Loucy (cell line): ENCODE results near the gene AJAP1.

Experiments
- H2AFZ ChIP-seq: fragments of 200-600 bp; sonication (generic); 2 replicates; pipeline ENCODE4 v1.6.0; 2016; ENCODE audit warnings: antibody characterized with exemption, mild to moderate bottlenecking, low read length, moderate library complexity
- H3F3A ChIP-seq: fragments of 200-600 bp; 2 replicates; pipeline ENCODE4 v1.6.0; 2016; ENCODE audit warnings: antibody characterized with exemption, low read depth, mild to moderate bottlenecking
- H3K27me3 ChIP-seq: fragments of 200-600 bp; sonication (generic); 2 replicates; pipeline ENCODE4 v1.6.1; 2014; ENCODE audit warnings: low read length, mild to moderate bottlenecking; ENCODE audit not compliant: insufficient read depth, poor library complexity, severe bottlenecking
- H3K36me3 ChIP-seq: fragments of 200-600 bp; sonication (generic); 2 replicates; pipeline ENCODE4 v1.6.1; 2016; ENCODE audit warnings: low read length; ENCODE audit not compliant: insufficient read depth
- H3K4me1 ChIP-seq: fragments of 200-600 bp; sonication (generic); 2 replicates; pipeline ENCODE4 v1.5.1; 2014; ENCODE audit warnings: low read length, mild to moderate bottlenecking; ENCODE audit not compliant: insufficient read depth, poor library complexity, severe bottlenecking
- H3K4me2 ChIP-seq: fragments of 200-600 bp; sonication (generic); 2 replicates; pipeline ENCODE4 v1.6.0; 2014; ENCODE audit warnings: antibody characterized with exemption, low read length, low read depth, mild to moderate bottlenecking; ENCODE audit not compliant: poor library complexity, severe bottlenecking
- H3K4me3 ChIP-seq: fragments of 200-600 bp; sonication (generic); 2 replicates; pipeline ENCODE4 v1.5.1; 2014; ENCODE audit warnings: low read length, mild to moderate bottlenecking, mixed read lengths; ENCODE audit not compliant: poor library complexity, severe bottlenecking
- H3K79me2 ChIP-seq: fragments of 200-600 bp; sonication (generic); 2 replicates; pipeline ENCODE4 v1.6.1; 2014; ENCODE audit warnings: low read length; ENCODE audit not compliant: insufficient read depth
- H3K9ac ChIP-seq: fragments of 200-600 bp; sonication (generic); 2 replicates; pipeline ENCODE4 v1.6.0; 2014; ENCODE audit warnings: mild to moderate bottlenecking, low read depth, low read length, moderate library complexity; ENCODE audit not compliant: poor library complexity, severe bottlenecking
- H3K9me2 ChIP-seq: fragments of 200-600 bp; sonication (generic); replicated peaks from 2 replicates; pipeline ENCODE4 v1.6.1; 2016; ENCODE audit warnings: low read depth, low read length, mixed read lengths
- H3K9me3 ChIP-seq: fragments of 200-600 bp; sonication (generic); 2 replicates; pipeline ENCODE4 v1.6.1; 2014; ENCODE audit warnings: mild to moderate bottlenecking, antibody characterized with exemption, low read length, low read depth; ENCODE audit not compliant: insufficient read depth
- H4K20me1 ChIP-seq: fragments of 200-600 bp; sonication (generic); 2 replicates; pipeline ENCODE4 v1.6.0; 2014; ENCODE audit warnings: antibody characterized with exemption, low read length, mild to moderate bottlenecking; ENCODE audit not compliant: insufficient read depth, poor library complexity, severe bottlenecking
- EZH2phosphoT487 ChIP-seq: fragments of 200-600 bp; IDR thresholded peaks from 2 replicates; pipeline ENCODE4 v1.6.1; 2018; ENCODE audit warnings: antibody characterized with exemption, mild to moderate bottlenecking, moderate library complexity, borderline replicate concordance
- TF ChIP-seq, protein P1 (sequence below): fragments of 200-600 bp; sonication (generic); conservative IDR thresholded peaks from 2 replicates; pipeline ENCODE4 v1.5.1; 2014; ENCODE audit warnings: mild to moderate bottlenecking, antibody characterized with exemption, low read length

The AJAP1 gene

GRCh38 chr1:4621646-4622045, 32.8 kb upstream of the AJAP1 start:
- TF ChIP-seq EZH2phosphoT487: no peak
- TF ChIP-seq, protein P1, sequence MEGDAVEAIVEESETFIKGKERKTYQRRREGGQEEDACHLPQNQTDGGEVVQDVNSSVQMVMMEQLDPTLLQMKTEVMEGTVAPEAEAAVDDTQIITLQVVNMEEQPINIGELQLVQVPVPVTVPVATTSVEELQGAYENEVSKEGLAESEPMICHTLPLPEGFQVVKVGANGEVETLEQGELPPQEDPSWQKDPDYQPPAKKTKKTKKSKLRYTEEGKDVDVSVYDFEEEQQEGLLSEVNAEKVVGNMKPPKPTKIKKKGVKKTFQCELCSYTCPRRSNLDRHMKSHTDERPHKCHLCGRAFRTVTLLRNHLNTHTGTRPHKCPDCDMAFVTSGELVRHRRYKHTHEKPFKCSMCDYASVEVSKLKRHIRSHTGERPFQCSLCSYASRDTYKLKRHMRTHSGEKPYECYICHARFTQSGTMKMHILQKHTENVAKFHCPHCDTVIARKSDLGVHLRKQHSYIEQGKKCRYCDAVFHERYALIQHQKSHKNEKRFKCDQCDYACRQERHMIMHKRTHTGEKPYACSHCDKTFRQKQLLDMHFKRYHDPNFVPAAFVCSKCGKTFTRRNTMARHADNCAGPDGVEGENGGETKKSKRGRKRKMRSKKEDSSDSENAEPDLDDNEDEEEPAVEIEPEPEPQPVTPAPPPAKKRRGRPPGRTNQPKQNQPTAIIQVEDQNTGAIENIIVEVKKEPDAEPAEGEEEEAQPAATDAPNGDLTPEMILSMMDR: no peak
- Histone ChIP-seq H3K27me3 (no peaks in the 10 kb centered on the region), H3K36me3 (no peaks in the 10 kb centered on the region), H3F3A (no peaks in the 10 kb centered on the region), H3K9me3 (peaks cover 12% of the 10 kb centered on the region; the same call in 1 of the 2 replicates), H3K79me2 (no peaks in the 10 kb centered on the region), H3K9ac (no peak overlapping the region), H3K4me1 (no peaks in the 10 kb centered on the region), H2AFZ (no peak overlapping the region), H4K20me1 (no peaks in the 10 kb centered on the region), H3K4me2 (no peak overlapping the region), H3K9me2 (no peaks in the 10 kb centered on the region), H3K4me3 (no peak overlapping the region)

GRCh38 chr1:4622821-4623220, 31.6 kb upstream of the AJAP1 start:
- Histone ChIP-seq H3K4me2 (no peak overlapping the region), H3K27me3 (no peaks in the 10 kb centered on the region), H2AFZ (no peak overlapping the region), H3K36me3 (no peaks in the 10 kb centered on the region), H3K9me3 (peaks cover 15% of the 10 kb centered on the region; the same call in 1 of the 2 replicates), H3K4me1 (no peaks in the 10 kb centered on the region), H4K20me1 (no peaks in the 10 kb centered on the region), H3F3A (no peaks in the 10 kb centered on the region), H3K4me3 (no peak overlapping the region), H3K9me2 (no peaks in the 10 kb centered on the region), H3K9ac (no peak overlapping the region), H3K79me2 (no peaks in the 10 kb centered on the region)
- TF ChIP-seq, protein P1: no peak
- no peak for TF ChIP-seq EZH2phosphoT487

DNA sequence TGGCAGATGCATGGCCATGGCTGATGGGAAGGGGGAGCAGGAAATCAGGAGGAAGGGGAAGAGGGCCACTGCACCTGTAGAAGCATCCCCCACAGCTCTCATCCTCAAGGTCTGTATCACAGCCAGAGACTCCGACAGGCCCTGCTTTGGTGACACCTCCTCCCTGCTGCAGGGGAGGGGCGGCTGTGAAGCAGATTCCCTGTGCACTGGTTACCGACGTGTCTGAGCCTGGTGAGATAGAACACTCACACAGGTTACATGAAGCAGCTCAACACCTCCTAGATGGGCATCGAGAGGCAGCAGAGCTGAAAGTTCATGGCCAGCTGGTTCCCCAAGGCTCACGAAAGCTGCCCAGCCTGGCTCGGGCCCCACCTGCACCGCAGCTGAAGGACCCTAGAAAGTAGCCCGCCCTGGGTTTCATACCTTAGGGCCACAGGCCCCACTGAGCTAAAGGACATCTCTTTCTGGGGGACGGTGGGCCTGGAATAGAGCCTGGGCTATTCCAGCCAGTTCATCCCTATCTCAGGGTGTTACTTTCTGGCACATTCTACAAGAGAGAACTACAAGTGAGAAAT, 30.2 kb upstream of the AJAP1 start:
- Histone ChIP-seq H3K9me3 (peaks cover 15% of the 10 kb centered on the region; the same call in 1 of the 2 replicates), H3K36me3 (no peaks in the 10 kb centered on the region), H3K4me1 (no peaks in the 10 kb centered on the region), H3K9ac (no peak overlapping the region), H3K79me2 (no peaks in the 10 kb centered on the region), H3F3A (no peaks in the 10 kb centered on the region), H4K20me1 (no peaks in the 10 kb centered on the region), H3K27me3 (no peaks in the 10 kb centered on the region), H3K4me3 (no peak overlapping the region), H3K4me2 (no peak overlapping the region), H2AFZ (no peak overlapping the region), H3K9me2 (no peaks in the 10 kb centered on the region)
- TF ChIP-seq EZH2phosphoT487: no peak
- TF ChIP-seq, protein P1: no peak
